Measurements from ENCODE around the gene GCA. TPM values are rescaled to one million over a fixed set of nuclear protein-coding genes. Genes with fewer than 3 reads are reported as not detected.

Gene GCA
- total RNA-seq, 4 donors from 2014 or later: 7.5 to 32.6 (median 20.2) TPM

DNA sequence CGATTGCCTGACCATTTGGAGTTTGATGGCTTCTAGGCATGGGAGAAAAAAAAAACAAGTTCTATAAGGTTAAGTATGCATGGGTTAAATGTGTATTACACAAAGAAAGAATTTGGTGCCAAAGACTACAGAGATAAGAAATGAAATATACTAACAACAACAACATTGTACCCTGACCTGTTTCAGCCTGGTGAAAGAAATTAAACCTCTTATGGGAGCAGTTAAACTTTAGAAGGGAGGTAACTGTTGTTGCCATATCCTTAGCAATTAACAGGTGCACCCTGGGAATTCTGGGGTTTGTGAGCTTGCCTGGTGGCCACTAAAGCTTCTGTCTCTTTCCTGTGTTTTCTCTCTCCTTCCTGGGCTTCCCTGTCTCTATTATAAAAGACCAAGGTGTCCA, 19.0 kb upstream of the GCA start:
- DNase-seq (ENCODE audit: low spot score in 2 of 2): no peak
- intact Hi-C loops (cut with DNase I; ENCODE audit: low total_unique reads): no loop called here
- no peak overlapping the region for H3K4me3 ChIP-seq (ENCODE audit: low read depth, poor library complexity, severe bottlenecking)
- WGBS, 2 donors: 93 to 96% methylated on average over 1 of the region's 1 CpG
- no peak for TF ChIP-seq POLR2A (IDR thresholded peaks at IDR 0.05)
- no peak for TF ChIP-seq CTCF (IDR thresholded peaks at IDR 0.05)

DNA sequence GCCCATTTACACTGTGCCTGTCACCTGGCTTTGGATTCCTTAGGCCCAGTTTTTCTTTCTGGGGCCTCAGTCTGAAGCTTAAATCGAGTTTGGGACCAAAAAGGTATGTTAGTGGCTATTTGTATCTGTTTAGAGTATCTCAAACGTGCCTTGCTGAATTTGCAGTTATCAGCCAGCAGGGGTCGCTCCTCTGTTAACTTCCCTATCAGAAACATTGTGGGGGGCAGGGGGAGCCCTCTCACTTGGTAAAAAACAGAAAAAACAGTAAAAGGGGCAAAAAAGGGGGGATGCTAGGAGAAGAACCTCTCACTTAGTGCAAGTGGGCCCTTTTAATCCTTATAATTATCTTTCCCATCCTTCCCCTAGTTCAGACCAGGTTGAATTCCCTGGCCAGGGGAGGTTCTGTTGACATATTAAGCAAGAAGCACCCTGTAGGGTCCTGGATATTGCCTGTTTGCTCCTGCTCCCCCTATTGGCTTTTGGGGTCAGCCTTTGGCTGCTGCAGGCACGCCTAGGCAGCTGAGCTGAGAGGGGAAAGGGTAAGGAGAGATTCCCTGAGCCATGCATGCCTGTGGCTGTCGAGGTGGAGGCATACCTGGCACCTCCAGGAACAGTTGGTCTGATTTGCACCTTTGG, 16.7 kb upstream of the GCA start:
- TF ChIP-seq POLR2A (IDR thresholded peaks at IDR 0.05): no peak
- no peak for TF ChIP-seq CTCF (IDR thresholded peaks at IDR 0.05)
- intact Hi-C loops (cut with DNase I; ENCODE audit: low total_unique reads): no loop called here
- H3K4me3 ChIP-seq (ENCODE audit: low read depth, poor library complexity, severe bottlenecking): no peak overlapping the region
- no peak for DNase-seq (ENCODE audit: low spot score in 2 of 2)
- 70 to 74% methylated on average over 5 of the region's 5 CpGs for WGBS, 2 donors

- no peak for DNase-seq (ENCODE audit: low spot score in 2 of 2)
- no peak overlapping the region for H3K4me3 ChIP-seq (ENCODE audit: low read depth, poor library complexity, severe bottlenecking)
- intact Hi-C loops (cut with DNase I; ENCODE audit: low total_unique reads): no loop called here
- TF ChIP-seq POLR2A (IDR thresholded peaks at IDR 0.05) (no peak), CTCF (IDR thresholded peaks at IDR 0.05) (no peak)
- WGBS, 2 donors: 94 to 95% methylated on average over 15 of the region's 15 CpGs
Measured at GRCh38 chr2:162327806-162328205, 16.1 kb upstream of the GCA start.

DNA sequence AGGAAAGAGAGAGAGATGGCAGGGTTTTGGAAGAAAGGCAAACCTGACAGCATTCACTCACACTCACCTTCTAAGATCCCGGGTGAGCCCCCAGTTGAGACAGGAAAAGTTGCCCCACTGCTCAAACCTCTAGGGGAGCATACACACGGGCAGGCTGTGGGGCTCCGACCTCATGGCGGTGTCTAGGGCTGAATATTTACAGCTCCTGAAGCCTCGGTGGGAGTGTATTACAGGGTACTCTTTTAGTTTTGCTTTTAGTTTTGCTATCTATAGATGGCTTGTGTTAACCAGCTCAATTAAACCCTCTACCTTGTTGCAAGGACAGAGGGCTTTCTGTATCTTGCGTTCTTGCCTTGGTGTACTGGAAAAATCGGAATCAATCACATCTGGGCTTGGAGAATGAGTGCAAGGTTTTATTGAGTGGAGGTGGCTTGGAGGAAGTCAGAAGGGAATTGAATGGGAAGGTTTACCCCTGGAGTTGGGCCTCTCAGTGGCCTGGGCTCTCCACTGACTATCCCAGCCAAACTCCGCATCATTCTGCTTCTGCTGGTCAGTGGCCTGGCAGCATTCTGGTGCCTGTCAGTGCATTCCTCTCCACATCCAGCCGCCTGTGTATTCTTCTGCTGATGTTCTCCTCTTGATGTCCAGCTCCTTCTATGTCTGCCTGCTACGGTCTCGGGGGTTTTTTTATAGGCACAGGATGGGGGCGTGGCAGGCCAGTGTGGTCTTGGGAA, 15.3 kb upstream of the GCA start:
- intact Hi-C loops (cut with DNase I; ENCODE audit: low total_unique reads): no loop called here
- 92% methylated on average over 12 of the region's 12 CpGs for WGBS, 2 donors
- TF ChIP-seq POLR2A (IDR thresholded peaks at IDR 0.05) (no peak), CTCF (IDR thresholded peaks at IDR 0.05) (no peak)

DNA sequence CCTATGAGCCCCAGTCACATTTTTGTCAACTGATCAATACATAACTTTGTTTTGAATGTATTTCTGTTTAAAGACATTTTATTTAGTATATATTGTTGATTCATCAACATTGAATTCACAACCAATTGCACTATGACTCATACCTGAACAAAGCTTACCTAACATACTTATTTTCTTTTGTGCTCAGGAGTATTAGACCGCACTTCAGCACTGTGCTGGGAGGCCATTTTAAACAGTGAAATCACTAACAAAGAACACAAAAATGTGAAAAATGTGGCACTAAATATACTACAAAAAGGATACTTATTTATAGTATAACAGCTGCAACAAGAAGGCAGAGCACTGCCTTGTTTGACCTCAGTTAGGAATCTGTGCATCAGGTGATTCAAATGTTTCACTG, 13.1 kb upstream of the GCA start:
- H3K4me3 ChIP-seq (ENCODE audit: low read depth, poor library complexity, severe bottlenecking): no peak overlapping the region
- TF ChIP-seq POLR2A (IDR thresholded peaks at IDR 0.05) (no peak), CTCF (IDR thresholded peaks at IDR 0.05) (no peak)
- intact Hi-C loops (cut with DNase I; ENCODE audit: low total_unique reads): no loop called here
- 94 to 97% methylated on average over 1 of the region's 1 CpG for WGBS, 2 donors
- DNase-seq (ENCODE audit: low spot score in 2 of 2): no peak

More for the DNA sequence above, 15.3 kb upstream of the GCA start:
- H3K4me3 ChIP-seq (ENCODE audit: low read depth, poor library complexity, severe bottlenecking): no peak overlapping the region
- DNase-seq (ENCODE audit: low spot score in 2 of 2): no peak
